GM18502 (cell line): ENCODE measurements around the gene IVL.

Experiments used
- ATAC-seq: cut with Tn5 transposase; IDR thresholded peaks from one replicate; pipeline ENCODE4 v1.9.1; 2021; ENCODE audit warnings: mild to moderate bottlenecking; ENCODE audit not compliant: unreplicated experiment, poor library complexity

Gene IVL

GRCh38 chr1:152886085-152886484 lies 22.3 kb upstream of the IVL start:
- no peak for ATAC-seq

- ATAC-seq: no peak
Measured at GRCh38 chr1:152886758-152887409, 21.5 kb upstream of the IVL start.

GRCh38 chr1:152888126-152888525 lies 20.2 kb upstream of the IVL start:
- no peak for ATAC-seq

- ATAC-seq: no peak
Measured at GRCh38 chr1:152899027-152899426, 9.3 kb upstream of the IVL start.

- ATAC-seq: no peak
Measured at GRCh38 chr1:152899883-152900282, 8.5 kb upstream of the IVL start.

DNA sequence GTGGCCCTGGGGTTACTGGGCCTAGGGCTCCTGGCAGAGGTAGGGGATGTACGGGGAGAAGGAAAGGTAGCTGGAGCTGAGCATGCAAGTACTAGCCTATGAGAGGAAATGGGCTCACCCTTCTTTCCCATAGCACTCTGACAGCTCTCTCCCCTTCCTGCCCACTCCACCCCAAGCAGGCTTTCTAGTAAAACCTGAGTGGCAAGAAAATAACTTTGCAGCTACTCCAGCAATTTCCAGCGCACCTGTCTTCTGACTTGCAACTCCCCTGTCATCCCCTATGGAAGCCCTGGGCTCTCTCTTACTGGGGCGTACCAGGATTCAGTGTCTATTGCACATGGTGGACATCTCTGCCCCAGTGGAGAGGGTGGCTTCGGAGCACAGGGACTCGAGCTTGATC lies 6.7 kb upstream of the IVL start:
- ATAC-seq: no peak

DNA sequence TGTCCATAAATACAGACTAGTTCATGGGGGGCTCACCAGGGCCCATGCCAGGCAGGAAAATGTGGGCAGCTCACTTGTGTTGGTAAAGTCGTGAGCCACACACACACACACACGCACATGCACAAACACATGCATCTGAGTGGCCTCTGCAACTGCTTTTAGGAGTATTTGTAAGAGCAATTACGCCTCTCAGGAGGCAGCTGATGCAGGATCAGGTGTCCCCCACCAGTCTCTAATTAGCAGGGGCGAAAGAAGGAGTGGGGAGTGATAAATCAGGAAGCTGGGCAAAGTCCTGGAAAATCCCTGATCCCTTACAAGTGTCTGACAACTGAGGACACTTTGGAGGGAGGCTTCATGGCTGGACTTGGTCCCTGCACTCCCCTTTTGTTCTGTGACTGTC lies 5.7 kb upstream of the IVL start:
- no peak for ATAC-seq

DNA sequence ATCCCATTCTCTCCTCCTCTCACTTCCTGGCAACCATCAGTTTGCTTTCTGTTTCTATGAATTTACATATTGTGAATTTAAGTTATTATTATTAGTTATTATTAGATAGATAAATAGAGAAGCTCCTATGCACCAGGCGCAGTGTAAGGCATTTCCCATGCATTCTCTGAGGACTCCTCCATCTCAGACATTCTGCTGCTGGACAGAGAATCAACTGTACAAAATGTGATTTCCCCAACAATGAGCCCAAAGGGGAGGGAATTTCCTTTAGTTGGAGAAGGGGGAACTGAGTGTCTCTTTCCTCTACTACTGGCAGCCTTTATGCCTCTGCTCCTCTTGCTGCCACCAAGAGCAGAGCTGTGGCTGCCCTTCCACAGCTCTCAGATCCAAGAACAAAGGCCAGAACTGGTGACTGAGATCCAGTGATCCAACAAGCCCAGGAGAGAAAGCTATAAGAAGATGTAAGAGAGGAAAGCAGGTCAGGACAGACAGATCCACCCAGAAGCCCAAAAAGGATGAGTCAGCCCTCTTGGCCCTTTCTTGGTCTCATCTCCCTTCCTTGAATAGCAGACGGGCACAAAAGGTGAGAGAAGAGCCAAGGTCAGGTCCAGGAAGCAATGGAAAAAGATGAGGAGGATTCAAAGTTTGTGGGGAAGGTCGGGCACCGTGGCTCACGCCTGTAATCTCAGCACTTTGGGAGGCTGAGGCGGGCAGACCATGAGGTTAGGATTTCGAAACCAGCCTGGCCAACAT lies 3.5 kb upstream of the IVL start:
- ATAC-seq: no peak

DNA sequence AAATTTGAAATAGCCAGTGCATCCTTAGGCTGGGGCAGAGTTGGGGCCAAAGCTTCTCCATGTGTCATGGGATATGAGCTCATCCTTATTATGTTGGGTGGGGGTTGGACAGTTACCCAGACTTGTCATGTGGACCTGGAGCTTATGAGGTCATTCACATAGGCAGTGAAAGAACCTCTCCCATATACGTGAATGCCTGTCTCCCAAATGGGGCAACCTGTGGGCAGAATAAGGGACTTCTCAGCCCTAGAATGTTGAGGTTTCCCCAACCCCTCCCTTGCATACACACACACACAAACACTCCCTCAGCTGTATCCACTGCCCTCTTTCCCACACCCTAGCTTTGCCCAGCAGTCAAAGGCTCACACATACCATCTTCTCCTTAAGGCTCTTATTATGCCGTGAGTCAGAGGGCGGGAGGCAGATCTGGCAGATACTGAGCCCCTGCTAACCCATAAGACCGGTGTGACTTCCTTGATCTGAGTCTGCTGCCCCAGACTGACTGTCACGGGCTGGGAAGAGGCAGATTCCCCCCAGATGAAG lies 2.3 kb upstream of the IVL start:
- no peak for ATAC-seq

DNA sequence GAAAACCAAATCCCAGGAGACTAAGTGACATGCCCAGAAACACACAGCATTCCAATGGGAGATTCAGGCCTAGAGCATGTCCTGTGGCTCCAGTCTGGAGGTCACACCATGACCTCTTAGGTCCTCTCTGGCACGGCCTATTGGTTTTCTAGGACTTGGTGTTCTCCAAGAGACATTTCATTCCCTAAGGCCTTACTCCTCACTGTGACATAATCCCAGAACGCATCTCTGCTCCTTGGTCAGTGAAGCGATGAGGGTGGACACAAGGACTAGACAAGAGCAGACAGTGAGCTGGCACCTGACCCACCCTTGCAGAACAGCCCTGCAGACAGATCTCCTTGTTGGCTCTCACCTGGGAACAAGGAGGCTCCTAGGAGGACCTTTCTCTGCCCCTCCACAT lies 860 bp downstream of the IVL start:
- no peak for ATAC-seq

DNA sequence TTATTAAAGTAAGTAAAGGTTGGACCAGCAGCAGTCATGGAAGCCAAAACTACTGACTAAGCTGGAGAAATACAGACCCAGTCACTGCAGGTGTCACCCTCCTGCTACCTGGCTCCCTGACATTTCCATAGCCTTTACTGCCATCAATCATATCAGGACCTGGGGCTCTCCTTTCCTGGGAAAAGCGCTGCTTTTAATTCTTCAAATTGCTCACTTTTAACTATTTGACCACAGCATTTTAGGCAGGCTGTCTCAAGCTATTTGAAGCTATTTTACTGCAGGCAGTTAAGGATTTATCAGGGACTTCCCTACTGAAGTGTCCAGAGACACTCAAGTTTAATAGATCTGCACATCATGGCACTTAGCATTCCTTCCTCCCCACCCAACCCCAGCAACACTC lies 4.1 kb downstream of the IVL start:
- no peak for ATAC-seq

DNA sequence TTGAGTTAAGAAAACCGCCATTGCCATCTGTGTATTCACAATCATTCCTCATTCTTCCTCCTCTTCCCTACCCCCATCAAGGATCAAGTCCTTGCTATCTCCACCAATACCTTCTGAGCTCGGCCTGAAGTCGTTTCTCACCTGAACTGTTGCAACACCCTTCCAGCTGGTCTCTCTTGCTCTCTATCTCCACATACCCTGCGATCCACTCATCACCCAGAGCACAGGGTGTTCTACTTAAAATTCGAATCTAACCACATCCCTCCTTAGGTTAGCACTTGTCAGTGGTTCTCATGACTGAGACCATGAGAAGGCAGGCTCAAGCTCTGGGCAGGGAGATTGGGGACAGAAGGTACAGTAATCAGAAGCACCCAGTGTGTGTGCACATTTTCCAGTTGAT lies 4.6 kb downstream of the IVL start:
- ATAC-seq: no peak

GRCh38 chr1:152917794-152918193 lies 9.4 kb downstream of the IVL start:
- no peak for ATAC-seq

DNA sequence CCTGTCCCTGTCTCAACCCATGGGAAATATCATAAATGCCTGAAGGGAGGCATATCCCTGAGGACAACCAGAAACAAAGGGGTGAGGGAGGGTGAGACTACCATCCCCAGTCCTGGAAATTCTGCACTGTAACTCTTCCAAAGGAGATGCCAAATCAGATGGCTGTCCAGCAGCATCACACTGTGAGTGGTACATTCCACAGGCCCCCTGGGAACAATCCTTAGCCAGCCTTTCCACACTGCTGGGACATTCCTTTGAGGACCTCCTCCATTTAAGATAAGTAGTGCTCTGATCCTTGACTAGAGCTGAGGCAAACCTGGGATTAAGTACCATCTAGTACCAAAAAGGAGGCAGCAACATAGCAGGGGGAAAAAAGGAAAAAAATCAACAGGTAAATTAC lies 10.7 kb downstream of the IVL start:
- no peak for ATAC-seq

DNA sequence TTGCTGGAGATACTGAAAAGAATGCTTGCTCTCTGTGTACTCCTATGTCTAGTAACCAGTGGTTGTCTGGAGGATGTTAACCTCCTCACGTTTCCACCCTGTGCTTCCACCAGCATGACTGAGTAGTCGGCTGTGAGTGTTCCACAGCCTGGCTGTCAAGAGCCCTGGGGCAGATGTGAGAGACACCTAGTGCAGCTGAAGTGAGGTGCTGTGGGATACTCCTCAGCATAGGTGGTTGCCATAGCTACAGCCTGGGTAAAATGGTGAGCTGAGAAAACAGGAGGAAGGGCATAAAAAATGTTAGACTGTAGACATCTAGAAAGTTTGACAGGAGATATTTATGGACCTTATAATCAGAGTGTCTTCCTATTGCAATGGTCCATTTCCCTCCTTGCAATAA lies 15.8 kb downstream of the IVL start:
- no peak for ATAC-seq

GRCh38 chr1:152926091-152926490 lies 17.7 kb downstream of the IVL start:
- ATAC-seq: no peak

DNA sequence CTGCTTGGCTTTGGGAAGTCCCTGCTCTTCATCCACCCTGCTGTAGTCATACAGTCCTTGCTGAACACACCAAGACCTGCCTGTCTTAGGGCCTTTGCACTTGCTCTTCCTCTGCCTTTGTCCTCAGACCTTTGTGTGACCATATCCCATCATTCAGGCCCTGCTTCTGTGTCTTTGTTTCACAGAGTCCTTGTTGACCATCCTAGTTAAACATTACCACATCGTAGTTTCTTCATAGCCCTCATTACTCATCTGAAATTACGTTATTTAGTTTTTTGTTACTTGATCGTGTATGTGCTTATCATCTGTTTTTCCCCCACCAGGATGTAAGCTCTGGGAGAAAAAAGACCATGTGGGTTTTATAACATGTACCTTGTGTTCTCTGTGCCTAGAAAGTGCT lies 20.3 kb downstream of the IVL start:
- ATAC-seq: no peak

GRCh38 chr1:152932170-152932811 lies 23.9 kb downstream of the IVL start:
- no peak for ATAC-seq

- ATAC-seq: no peak
Measured at GRCh38 chr1:152933196-152933595, 24.9 kb downstream of the IVL start.

GRCh38 chr1:152940614-152941013 lies 32.3 kb downstream of the IVL start:
- no peak for ATAC-seq

GRCh38 chr1:152941037-152941711 lies 32.8 kb downstream of the IVL start:
- no peak for ATAC-seq
